Measurements from ENCODE around the gene WFIKKN1.

GRCh38 chr16:621526-622105, 9.2 kb upstream of the WFIKKN1 start:
- TF ChIP-seq TAF1 (IDR thresholded peaks at IDR 0.05; ENCODE audit: borderline replicate concordance, low read depth, low read length) (no peak), POLR2A (IDR thresholded peaks at IDR 0.05; ENCODE audit: low read depth, low read length) (no peak)
